ENCODE measurements around the gene GALT.
"Not testable (repeated sequence)": the region's sequence is repeated elsewhere in the genome, so short reads cannot be mapped to it uniquely, and the experiment has no call there.

The GALT gene

GRCh38 chr9:34627716-34628655 lies 18.5 kb upstream of the GALT start:
- DNase-seq: no peak

- no peak for DNase-seq
Measured at GRCh38 chr9:34628656-34629490, 17.6 kb upstream of the GALT start, which contains the start of gene ARID3C. TSS of gene ARID3C (minus strand) at chr9:34629066. CDS start at chr9:34628014, 1,052 bp downstream.

- DNase-seq: no peak
Measured at GRCh38 chr9:34629491-34629808, 17.0 kb upstream of the GALT start.

- no peak for DNase-seq
Measured at GRCh38 chr9:34630402-34631154, 15.9 kb upstream of the GALT start.

- DNase-seq: no peak
Measured at GRCh38 chr9:34633166-34633565, 13.3 kb upstream of the GALT start.

- peak; percentile 35 for DNase-seq
Measured at GRCh38 chr9:34633851-34634550, 12.5 kb upstream of the GALT start.

GRCh38 chr9:34634551-34635248 lies 11.8 kb upstream of the GALT start:
- no peak for DNase-seq

- no peak for DNase-seq
Measured at GRCh38 chr9:34635556-34635955, 10.9 kb upstream of the GALT start.

GRCh38 chr9:34636791-34637355 lies 9.6 kb upstream of the GALT start:
- no peak for DNase-seq

- peak; percentile 83 for DNase-seq
Measured at GRCh38 chr9:34637356-34638137, 8.9 kb upstream of the GALT start, which contains the start of gene SIGMAR1. TSS of gene SIGMAR1 (minus strand) at chr9:34637787. CDS start at chr9:34637697, 90 bp downstream.

- no peak for DNase-seq
Measured at GRCh38 chr9:34638138-34638445, 8.4 kb upstream of the GALT start.

- not testable (repeated sequence) for DNase-seq
Measured at GRCh38 chr9:34639322-34639721, 7.2 kb upstream of the GALT start.

- no peak for DNase-seq
Measured at GRCh38 chr9:34642679-34643078, 3.8 kb upstream of the GALT start.

- DNase-seq: no peak
Measured at GRCh38 chr9:34644766-34645314, 1.6 kb upstream of the GALT start.

GRCh38 chr9:34647084-34647403 lies 569 bp downstream of the GALT start:
- no peak for DNase-seq

GRCh38 chr9:34647651-34648050 lies 1.2 kb downstream of the GALT start:
- DNase-seq: no peak

GRCh38 chr9:34648673-34649072 lies 2.2 kb downstream of the GALT start:
- DNase-seq: no peak

- no peak for DNase-seq
Measured at GRCh38 chr9:34650816-34651215, 4.3 kb downstream of the GALT start.

GRCh38 chr9:34651321-34651720 lies 4.8 kb downstream of the GALT start:
- no peak for DNase-seq

- no peak for DNase-seq
Measured at GRCh38 chr9:34651876-34652601, 5.6 kb downstream of the GALT start, which contains the start of gene IL11RA. TSS of gene IL11RA (plus strand) at chr9:34652185. CDS start at chr9:34655218, 3,033 bp downstream.

Measured in NCI-H446 treated with DMSO at 0.1 percent for 48 hours (cell line).